ENCODE data around the gene KIF26B.
"Not testable (repeated sequence)": the region's sequence is repeated elsewhere in the genome, so short reads cannot be mapped to it uniquely, and the experiment has no call there.

Gene KIF26B

DNA sequence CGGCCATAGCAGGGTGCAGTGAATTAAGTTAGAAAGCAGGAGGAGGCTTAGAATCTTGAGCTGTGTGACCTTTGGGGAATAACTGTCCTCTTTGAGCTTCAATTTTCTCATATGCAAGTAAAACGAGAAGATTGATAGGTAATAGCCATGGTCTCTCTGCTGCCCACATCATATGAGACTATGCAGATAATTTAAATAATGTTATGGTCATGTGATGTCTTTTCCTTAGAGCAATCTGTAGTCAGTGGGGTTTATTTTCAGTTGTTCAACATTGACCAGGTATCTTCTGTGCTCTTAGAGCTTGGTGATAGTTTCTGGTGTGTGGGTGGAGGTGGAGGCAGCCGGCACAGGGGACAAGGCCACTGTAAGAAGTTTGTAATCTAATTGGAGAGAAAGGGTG lies 537.1 kb downstream of the KIF26B start:
- H3K9ac ChIP-seq (ENCODE audit: low read length), result no peak overlapping the region

GRCh38 chr1:245692318-245692717 lies 537.5 kb downstream of the KIF26B start:
- no peak overlapping the region for H3K4me3 ChIP-seq (ENCODE audit: low read length)

More for the DNA sequence above, 537.1 kb downstream of the KIF26B start:
- Histone ChIP-seq H3K27ac (ENCODE audit: low read depth, low read length) (no peak overlapping the region), H3K4me3 (ENCODE audit: low read length) (no peak overlapping the region), H3K4me1 (ENCODE audit: control insufficient read depth, insufficient read depth, low read length) (no peaks in the 10 kb centered on the region), H3K36me3 (ENCODE audit: control insufficient read depth, insufficient read depth, low read length) (no peaks in the 10 kb centered on the region), H3K27me3 (ENCODE audit: control insufficient read depth, insufficient read depth, low read length) (no peaks in the 10 kb centered on the region)

GRCh38 chr1:245693116-245693793 lies 538.5 kb downstream of the KIF26B start:
- Histone ChIP-seq H3K27ac (ENCODE audit: low read depth, low read length) (no peak overlapping the region), H3K9ac (ENCODE audit: low read length) (no peak overlapping the region), H3K4me3 (ENCODE audit: low read length) (no peak overlapping the region), H3K36me3 (ENCODE audit: control insufficient read depth, insufficient read depth, low read length) (no peaks in the 10 kb centered on the region), H3K4me1 (ENCODE audit: control insufficient read depth, insufficient read depth, low read length) (no peaks in the 10 kb centered on the region), H3K27me3 (ENCODE audit: control insufficient read depth, insufficient read depth, low read length) (no peaks in the 10 kb centered on the region)

More at GRCh38 chr1:245692318-245692717, 537.5 kb downstream of the KIF26B start:
- no peaks in the 10 kb centered on the region for H3K4me1 ChIP-seq (ENCODE audit: control insufficient read depth, insufficient read depth, low read length)
- no peaks in the 10 kb centered on the region for H3K36me3 ChIP-seq (ENCODE audit: control insufficient read depth, insufficient read depth, low read length)
- no peak overlapping the region for H3K27ac ChIP-seq (ENCODE audit: low read depth, low read length)
- no peak overlapping the region for H3K9ac ChIP-seq (ENCODE audit: low read length)
- no peaks in the 10 kb centered on the region for H3K27me3 ChIP-seq (ENCODE audit: control insufficient read depth, insufficient read depth, low read length)

GRCh38 chr1:245693941-245694752 lies 539.4 kb downstream of the KIF26B start:
- Histone ChIP-seq H3K27ac (ENCODE audit: low read depth, low read length) (no peak overlapping the region), H3K4me1 (ENCODE audit: control insufficient read depth, insufficient read depth, low read length) (no peaks in the 10 kb centered on the region), H3K36me3 (ENCODE audit: control insufficient read depth, insufficient read depth, low read length) (no peaks in the 10 kb centered on the region), H3K4me3 (ENCODE audit: low read length) (no peak overlapping the region), H3K27me3 (ENCODE audit: control insufficient read depth, insufficient read depth, low read length) (no peaks in the 10 kb centered on the region), H3K9ac (ENCODE audit: low read length) (no peak overlapping the region)

DNA sequence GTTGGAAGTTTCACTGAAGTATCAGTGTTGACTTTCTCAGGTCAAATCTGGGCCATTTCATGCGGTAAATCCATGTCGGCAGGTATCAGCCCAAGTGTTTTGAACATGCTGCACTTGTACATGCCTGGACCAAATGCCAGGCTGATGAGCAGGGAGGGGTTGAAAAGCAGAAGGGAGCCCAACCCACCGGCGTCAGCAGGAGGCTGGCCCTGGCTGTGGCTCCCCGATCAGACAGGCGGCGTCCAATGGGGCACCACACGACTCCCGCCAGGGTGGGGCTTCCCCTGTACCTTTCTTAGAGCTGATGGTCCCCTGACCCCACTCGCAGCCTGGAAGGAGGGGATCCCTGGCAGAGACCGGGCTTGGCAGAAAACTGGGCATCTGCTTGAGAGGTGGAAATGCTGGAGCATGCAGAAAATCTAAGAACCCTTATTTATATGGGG lies 540.0 kb downstream of the KIF26B start:
- Histone ChIP-seq H3K9ac (ENCODE audit: low read length) (no peak overlapping the region), H3K27me3 (ENCODE audit: control insufficient read depth, insufficient read depth, low read length) (no peaks in the 10 kb centered on the region), H3K4me1 (ENCODE audit: control insufficient read depth, insufficient read depth, low read length) (no peaks in the 10 kb centered on the region), H3K36me3 (ENCODE audit: control insufficient read depth, insufficient read depth, low read length) (no peaks in the 10 kb centered on the region), H3K27ac (ENCODE audit: low read depth, low read length) (no peak overlapping the region), H3K4me3 (ENCODE audit: low read length) (no peak overlapping the region)

DNA sequence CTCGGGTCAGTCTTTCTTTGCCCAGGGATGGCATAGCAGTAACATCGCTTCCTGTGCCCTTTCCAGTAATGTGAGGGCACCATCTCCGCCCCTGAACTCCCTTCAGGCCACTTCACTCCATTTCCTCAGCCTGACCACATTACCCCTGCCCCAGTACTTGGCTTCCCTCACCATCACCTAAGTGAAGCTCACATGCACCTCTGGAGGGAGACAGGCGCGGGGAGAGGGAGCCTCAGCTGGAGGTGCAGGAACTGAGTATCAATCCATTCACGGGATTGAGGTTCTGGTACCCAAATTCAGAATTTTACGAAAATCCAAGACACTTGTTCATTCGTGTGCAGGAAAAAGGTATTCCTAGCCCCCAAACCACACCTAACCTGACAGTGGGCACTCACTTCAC lies 540.4 kb downstream of the KIF26B start:
- no peaks in the 10 kb centered on the region for H3K4me1 ChIP-seq (ENCODE audit: control insufficient read depth, insufficient read depth, low read length)
- no peak overlapping the region for H3K9ac ChIP-seq (ENCODE audit: low read length)
- no peaks in the 10 kb centered on the region for H3K27me3 ChIP-seq (ENCODE audit: control insufficient read depth, insufficient read depth, low read length)
- H3K27ac ChIP-seq (ENCODE audit: low read depth, low read length), result no peak overlapping the region
- H3K4me3 ChIP-seq (ENCODE audit: low read length), result no peak overlapping the region
- no peaks in the 10 kb centered on the region for H3K36me3 ChIP-seq (ENCODE audit: control insufficient read depth, insufficient read depth, low read length)

DNA sequence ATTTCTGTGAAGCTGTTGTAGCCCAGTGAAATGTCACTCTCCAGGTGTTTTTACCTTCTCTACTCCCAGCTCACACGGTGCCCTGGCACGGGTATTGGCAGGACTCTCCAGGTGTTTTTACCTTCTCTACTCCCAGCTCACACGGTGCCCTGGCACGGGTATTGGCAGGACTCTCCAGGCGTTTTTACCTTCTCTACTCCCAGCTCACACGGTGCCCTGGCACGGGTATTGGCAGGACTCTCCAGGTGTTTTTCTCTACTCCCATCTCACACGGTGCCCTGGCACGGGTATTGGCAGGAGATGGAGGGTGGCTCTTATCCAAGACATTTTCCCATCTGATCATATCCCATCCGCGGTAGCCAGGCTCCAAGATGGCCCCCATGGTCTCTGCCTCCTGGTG lies 540.9 kb downstream of the KIF26B start:
- not testable (repeated sequence) for H3K27ac ChIP-seq (ENCODE audit: low read depth, low read length); H3K27me3 ChIP-seq (ENCODE audit: control insufficient read depth, insufficient read depth, low read length); H3K4me1 ChIP-seq (ENCODE audit: control insufficient read depth, insufficient read depth, low read length); H3K4me3 ChIP-seq (ENCODE audit: low read length); H3K9ac ChIP-seq (ENCODE audit: low read length); H3K36me3 ChIP-seq (ENCODE audit: control insufficient read depth, insufficient read depth, low read length)

DNA sequence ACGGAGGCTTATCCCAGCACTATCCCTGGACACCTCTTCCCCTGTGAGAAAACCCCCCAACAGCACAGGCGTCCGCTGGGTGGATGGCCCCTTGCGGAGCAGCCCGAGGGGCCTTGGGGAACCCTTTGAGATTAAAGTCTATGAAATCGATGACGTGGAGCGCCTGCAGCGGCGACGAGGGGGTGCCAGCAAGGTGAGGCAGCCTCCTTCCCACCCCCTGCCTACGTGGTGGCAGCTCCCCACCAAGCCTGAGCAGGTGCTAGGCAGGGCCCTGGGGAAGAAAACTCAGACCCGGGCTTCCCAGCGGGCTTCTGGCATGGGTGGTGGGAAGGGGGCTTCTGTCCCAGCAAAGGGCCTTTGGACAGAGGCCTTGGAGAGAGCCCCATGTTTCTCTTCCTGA lies 543.3 kb downstream of the KIF26B start:
- H3K9ac ChIP-seq (ENCODE audit: low read length), result no peak overlapping the region
- H3K27me3 ChIP-seq (ENCODE audit: control insufficient read depth, insufficient read depth, low read length), result no peaks in the 10 kb centered on the region
- no peak overlapping the region for H3K27ac ChIP-seq (ENCODE audit: low read depth, low read length)
- H3K4me1 ChIP-seq (ENCODE audit: control insufficient read depth, insufficient read depth, low read length), result no peaks in the 10 kb centered on the region
- H3K36me3 ChIP-seq (ENCODE audit: control insufficient read depth, insufficient read depth, low read length), result no peaks in the 10 kb centered on the region
- no peak overlapping the region for H3K4me3 ChIP-seq (ENCODE audit: low read length)

DNA sequence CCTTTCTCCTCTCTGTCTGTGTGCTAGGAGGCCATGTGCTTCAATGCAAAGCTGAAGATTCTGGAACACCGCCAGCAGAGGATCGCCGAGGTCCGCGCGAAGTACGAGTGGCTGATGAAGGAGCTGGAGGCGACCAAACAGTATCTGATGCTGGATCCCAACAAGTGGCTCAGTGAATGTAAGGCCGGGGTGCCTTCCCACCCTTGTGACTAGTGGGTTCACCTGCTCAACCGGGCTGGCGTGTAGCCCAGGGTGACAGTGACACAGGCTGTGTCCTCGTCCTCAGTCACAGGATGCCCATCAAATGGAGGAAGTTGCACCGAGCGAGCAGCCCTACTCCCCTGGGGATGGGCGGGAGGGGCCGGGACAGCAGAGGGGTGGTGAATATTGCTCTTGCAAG lies 544.1 kb downstream of the KIF26B start:
- Histone ChIP-seq H3K36me3 (ENCODE audit: control insufficient read depth, insufficient read depth, low read length) (no peaks in the 10 kb centered on the region), H3K9ac (ENCODE audit: low read length) (no peak overlapping the region), H3K4me1 (ENCODE audit: control insufficient read depth, insufficient read depth, low read length) (no peaks in the 10 kb centered on the region), H3K27ac (ENCODE audit: low read depth, low read length) (no peak overlapping the region), H3K4me3 (ENCODE audit: low read length) (no peak overlapping the region), H3K27me3 (ENCODE audit: control insufficient read depth, insufficient read depth, low read length) (no peaks in the 10 kb centered on the region)

DNA sequence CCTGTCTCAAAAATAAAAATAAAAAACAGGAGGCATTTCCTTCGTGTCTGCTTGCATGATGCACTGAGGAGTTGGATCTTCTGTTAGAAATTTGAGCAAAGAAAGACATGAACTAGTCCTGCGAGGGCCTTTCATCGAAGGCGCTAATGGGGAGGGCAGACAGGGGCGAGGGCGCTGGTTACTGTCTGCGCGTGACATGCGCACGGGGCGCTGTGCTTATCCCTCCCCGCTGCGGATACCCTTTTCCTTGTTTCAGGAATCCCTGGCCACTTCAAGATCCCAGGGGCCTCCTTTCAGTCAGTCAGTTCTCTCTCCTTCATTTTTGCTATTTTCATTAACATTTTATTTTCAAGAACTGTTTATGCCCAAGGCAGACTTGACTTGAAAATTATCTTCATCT lies 545.8 kb downstream of the KIF26B start:
- Histone ChIP-seq H3K36me3 (ENCODE audit: control insufficient read depth, insufficient read depth, low read length) (no peaks in the 10 kb centered on the region), H3K4me1 (ENCODE audit: control insufficient read depth, insufficient read depth, low read length) (no peaks in the 10 kb centered on the region), H3K9ac (ENCODE audit: low read length) (no peak overlapping the region), H3K27ac (ENCODE audit: low read depth, low read length) (no peak overlapping the region), H3K4me3 (ENCODE audit: low read length) (no peak overlapping the region), H3K27me3 (ENCODE audit: control insufficient read depth, insufficient read depth, low read length) (no peaks in the 10 kb centered on the region)

DNA sequence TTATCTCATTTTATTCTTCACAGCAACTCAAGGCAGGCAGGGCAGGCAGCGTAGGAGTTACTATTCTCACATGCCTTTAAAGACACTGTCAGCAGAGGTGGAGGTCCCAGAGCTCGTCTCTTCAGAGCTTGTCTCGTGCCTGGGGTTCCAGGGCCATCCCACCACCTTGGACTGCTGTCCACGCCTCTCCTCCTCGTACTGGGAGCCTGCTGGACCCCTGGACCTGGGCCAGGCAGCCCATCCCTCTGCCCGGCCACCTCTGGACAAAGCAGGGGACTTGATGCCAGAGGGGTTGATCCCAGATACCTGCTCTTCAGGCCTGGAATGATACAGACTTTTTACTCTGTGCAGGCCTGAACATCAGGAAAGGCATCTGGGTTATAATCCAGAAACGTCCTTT lies 546.8 kb downstream of the KIF26B start:
- Histone ChIP-seq H3K27me3 (ENCODE audit: control insufficient read depth, insufficient read depth, low read length) (no peaks in the 10 kb centered on the region), H3K27ac (ENCODE audit: low read depth, low read length) (no peak overlapping the region), H3K9ac (ENCODE audit: low read length) (no peak overlapping the region), H3K36me3 (ENCODE audit: control insufficient read depth, insufficient read depth, low read length) (no peaks in the 10 kb centered on the region), H3K4me1 (ENCODE audit: control insufficient read depth, insufficient read depth, low read length) (no peaks in the 10 kb centered on the region), H3K4me3 (ENCODE audit: low read length) (no peak overlapping the region)

GRCh38 chr1:245702346-245702745 lies 547.6 kb downstream of the KIF26B start:
- H3K4me3 ChIP-seq (ENCODE audit: low read length), result no peak overlapping the region
- no peak overlapping the region for H3K9ac ChIP-seq (ENCODE audit: low read length)

GRCh38 chr1:245704341-245704740 lies 549.6 kb downstream of the KIF26B start:
- Histone ChIP-seq H3K9ac (ENCODE audit: low read length) (no peak overlapping the region), H3K4me3 (ENCODE audit: low read length) (no peak overlapping the region), H3K27me3 (ENCODE audit: control insufficient read depth, insufficient read depth, low read length) (no peaks in the 10 kb centered on the region), H3K4me1 (ENCODE audit: control insufficient read depth, insufficient read depth, low read length) (no peaks in the 10 kb centered on the region), H3K27ac (ENCODE audit: low read depth, low read length) (no peak overlapping the region), H3K36me3 (ENCODE audit: control insufficient read depth, insufficient read depth, low read length) (no peaks in the 10 kb centered on the region)

More at GRCh38 chr1:245702346-245702745, 547.6 kb downstream of the KIF26B start:
- Histone ChIP-seq H3K4me1 (ENCODE audit: control insufficient read depth, insufficient read depth, low read length) (no peaks in the 10 kb centered on the region), H3K27ac (ENCODE audit: low read depth, low read length) (no peak overlapping the region), H3K36me3 (ENCODE audit: control insufficient read depth, insufficient read depth, low read length) (no peaks in the 10 kb centered on the region), H3K27me3 (ENCODE audit: control insufficient read depth, insufficient read depth, low read length) (no peaks in the 10 kb centered on the region)
